ENCODE measurements around the gene NOL8.

The NOL8 gene

GRCh38 chr9:92325269-92325990 lies at the start of gene NOL8, which contains the start of gene CENPP:
Gene NOL8 (minus strand): TSS chr9:92325350. CDS start chr9:92324161, 1,189 bp downstream.
Gene CENPP (plus strand): TSS chr9:92325953.
- DNase-seq (ENCODE audit: low read depth in 2 of 2), result peak; percentile 41 to 57

DNA sequence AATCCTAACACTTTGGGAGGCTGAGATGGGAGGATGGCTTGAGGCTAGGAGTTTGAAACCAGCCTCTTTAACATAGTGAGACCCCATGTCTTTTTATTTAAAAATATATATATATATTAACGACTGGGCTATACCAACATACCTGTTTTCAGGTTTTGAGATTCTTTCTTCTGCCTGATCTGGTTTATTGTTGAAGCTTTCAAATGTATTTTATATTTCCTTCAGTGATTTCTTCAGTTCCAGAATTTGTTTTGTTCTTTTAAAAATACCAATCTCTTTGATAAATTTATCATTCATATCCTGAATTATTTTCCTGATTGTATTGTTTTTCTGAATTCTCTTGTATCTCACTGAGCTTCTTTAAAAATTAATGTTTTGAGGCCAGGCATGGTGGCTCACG lies 48.0 kb upstream of the NOL8 start:
- no peak for DNase-seq (ENCODE audit: low read depth in 2 of 2)

DNA sequence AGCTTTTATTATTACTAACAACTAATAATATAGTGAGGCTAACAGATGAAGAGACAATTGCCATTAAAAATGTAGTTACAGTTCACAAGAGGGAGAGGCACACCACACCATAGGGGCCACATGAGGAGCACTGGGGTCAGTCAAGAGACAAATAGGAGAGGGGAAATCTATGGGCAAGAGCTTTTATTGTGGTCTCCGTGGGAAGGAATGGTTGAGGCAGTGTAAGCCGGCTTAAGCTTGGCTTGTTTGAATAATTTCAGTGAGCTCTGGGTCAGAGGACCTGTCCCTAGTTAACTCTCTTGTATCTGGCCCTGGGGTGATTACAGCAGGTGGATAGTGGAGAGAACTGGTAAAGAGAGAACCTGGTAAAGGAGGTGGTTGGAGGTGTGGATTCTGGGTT lies 43.9 kb upstream of the NOL8 start:
- DNase-seq (ENCODE audit: low read depth in 2 of 2), result no peak

DNA sequence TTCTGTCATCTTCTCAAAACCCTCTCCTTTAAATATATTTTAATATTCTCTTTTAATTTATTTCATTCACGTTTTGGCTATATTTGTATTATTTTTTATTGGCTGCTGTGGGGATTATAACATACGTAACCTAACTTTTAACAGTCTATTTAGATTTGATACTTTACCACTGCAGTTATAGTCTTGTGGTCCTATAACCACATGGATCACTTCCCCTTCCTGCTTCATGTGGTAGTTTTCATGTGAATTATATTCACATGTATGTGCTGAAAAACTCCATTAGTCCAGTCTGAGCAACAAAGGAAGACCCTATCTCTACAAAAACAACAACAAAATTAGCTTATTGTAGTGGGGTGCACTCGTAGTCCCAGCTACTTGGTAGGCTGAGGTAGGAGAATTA lies 34.9 kb upstream of the NOL8 start:
- no peak for DNase-seq (ENCODE audit: low read depth in 2 of 2)

DNA sequence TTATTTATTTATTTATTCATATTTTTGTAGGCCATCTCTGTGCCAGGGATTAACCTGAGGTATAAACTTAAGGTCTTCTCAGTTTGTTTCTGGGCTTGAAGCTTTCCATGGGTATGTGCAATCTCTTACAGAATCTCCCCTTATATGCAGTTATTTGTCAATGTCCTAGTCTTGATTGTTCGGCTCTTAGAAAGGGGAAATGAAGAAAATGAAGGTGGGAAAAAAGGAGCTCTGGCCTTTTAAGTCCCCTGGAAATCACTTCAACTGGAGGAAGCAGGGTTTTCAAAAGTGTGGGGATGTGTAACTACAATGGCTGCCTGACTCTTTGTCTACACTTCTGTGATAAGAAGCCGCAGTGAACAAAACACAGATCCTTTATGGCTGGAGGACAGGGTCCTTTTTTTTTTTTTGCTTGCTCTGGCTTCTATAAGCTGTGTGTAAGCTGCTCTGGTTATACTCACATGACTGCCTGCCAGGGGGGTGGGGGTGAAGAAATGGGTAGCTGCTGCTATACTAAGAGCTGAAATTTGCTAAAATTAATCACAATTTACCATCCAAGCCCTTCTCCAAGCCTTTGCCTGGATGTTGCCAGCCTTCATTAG lies 34.3 kb upstream of the NOL8 start:
- DNase-seq (ENCODE audit: low read depth in 2 of 2), result no peak

GRCh38 chr9:92353051-92353450 lies 27.9 kb upstream of the NOL8 start:
- DNase-seq (ENCODE audit: low read depth in 2 of 2), result no peak

DNA sequence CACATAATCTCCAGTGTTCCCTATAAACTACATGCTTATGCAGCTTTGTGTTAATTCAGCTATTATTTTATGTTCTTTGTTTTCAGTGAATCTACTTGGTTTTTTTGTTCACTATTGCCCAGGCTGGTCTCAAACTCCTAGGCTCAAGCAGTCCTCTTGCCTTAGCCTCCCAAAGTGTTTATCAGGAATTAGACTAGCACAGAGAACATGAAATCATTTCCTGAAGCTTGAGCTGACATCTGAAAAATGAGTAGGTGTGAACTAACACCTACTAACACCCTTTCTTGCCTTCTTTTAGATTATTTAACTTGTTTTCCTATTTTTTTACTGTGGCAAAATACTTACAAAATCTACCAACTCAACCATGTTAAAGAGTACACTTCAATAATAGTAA lies 25.6 kb upstream of the NOL8 start:
- no peak for DNase-seq (ENCODE audit: low read depth in 2 of 2)

GRCh38 chr9:92349771-92350739 lies 24.9 kb upstream of the NOL8 start:
- no peak for DNase-seq (ENCODE audit: low read depth in 2 of 2)

- no peak for DNase-seq (ENCODE audit: low read depth in 2 of 2)
Observed at GRCh38 chr9:92345582-92345981, 20.4 kb upstream of the NOL8 start.

- DNase-seq (ENCODE audit: low read depth in 2 of 2), result no peak
Observed at GRCh38 chr9:92342825-92343488, 17.8 kb upstream of the NOL8 start.

GRCh38 chr9:92341578-92341977 lies 16.4 kb upstream of the NOL8 start:
- DNase-seq (ENCODE audit: low read depth in 2 of 2), result no peak

DNA sequence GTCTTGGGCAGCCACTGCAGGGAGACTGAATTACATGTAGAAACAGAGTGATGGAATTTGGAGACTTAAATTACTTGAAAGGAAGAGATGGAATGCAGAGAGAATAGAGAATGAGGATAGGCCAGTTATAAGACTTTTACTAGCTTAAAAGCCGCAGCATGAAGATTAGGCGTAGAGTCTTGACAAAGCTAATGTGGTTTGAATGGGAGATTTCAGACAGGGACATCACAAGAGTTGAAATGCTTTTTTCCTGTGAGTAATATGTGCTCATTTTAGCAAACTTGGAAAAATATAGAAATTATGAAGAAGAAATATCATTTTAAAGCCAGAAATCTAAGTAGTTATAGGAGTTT lies 8.1 kb upstream of the NOL8 start:
- no peak for DNase-seq (ENCODE audit: low read depth in 2 of 2)

GRCh38 chr9:92332577-92333281 lies 7.6 kb upstream of the NOL8 start:
- DNase-seq (ENCODE audit: low read depth in 2 of 2), result no peak

DNA sequence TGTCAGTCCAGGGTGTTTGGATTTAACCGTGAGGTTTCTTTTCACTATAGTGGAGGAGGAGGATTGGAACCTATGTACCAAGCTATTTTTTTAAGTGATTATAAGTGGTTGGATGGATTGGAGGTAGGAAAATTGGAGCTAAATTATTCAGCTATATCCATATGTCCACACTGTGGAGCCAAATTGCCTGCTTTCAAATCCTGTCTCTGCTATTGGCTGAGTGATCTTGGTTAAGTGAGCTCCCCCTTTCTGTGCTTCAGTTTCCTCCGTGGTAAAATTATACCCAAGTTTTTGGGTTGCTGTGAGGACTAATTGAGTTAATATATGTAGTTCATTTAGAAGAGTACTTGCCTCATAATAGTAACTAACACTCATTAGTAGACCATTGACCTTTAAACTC lies 3.1 kb upstream of the NOL8 start:
- no peak for DNase-seq (ENCODE audit: low read depth in 2 of 2)

DNA sequence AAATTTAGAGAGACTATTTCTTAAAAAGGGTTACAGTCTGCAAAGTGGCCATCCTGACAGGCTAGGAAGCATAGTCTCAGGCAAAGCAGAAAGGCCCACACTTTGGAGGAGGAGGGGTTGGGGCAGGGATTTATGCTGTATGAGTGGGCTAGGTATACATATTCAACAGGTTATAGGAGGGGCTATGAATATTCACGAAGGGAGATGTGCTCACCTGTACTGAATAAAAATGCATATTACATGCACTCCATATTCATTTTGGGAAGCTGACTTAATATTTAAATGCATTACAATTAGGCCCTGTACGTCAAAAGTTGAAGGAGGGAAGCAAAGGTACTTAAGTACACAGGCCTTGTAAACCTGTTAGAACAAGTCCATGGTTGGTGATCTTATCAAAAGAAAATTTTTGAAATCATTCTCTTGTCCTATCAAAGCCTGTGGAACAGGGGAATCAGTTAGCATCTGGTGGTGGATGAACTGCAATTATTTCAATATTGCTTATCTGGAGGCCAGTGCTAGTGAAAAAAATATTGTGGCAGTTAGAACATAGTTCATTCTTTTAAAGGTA lies 2.2 kb upstream of the NOL8 start:
- no peak for DNase-seq (ENCODE audit: low read depth in 2 of 2)

DNA sequence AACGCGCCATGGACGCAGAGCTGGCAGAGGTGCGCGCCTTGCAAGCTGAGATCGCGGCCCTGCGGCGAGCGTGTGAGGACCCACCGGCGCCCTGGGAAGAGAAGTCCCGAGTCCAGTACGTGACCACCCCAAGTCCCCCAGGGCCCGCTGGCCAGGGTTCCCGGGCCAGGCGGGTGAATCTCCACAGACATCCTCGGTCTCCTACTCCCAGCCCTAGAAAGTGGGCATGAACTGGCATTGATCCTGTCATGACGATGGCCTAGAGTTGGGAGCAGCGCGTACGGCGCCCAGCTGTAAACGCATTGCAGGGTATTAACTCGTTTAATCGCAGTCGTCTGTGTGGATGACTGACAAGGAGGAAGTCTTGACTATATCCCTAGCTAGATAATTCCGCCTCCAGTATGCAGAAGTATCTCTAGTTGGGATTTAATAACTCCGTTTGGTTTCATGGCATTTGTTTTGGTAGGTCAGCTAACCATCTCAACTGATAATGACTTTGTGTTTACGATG lies 896 bp upstream of the NOL8 start:
- DNase-seq (ENCODE audit: low read depth in 2 of 2), result no peak

- DNase-seq (ENCODE audit: low read depth in 2 of 2), result no peak
Observed at GRCh38 chr9:92324889-92325268, 271 bp downstream of the NOL8 start.

- DNase-seq (ENCODE audit: low read depth in 2 of 2), result no peak
Observed at GRCh38 chr9:92324431-92324830, 719 bp downstream of the NOL8 start.

- DNase-seq (ENCODE audit: low read depth in 2 of 2), result no peak
Observed at GRCh38 chr9:92315456-92315855, 9.7 kb downstream of the NOL8 start.

DNA sequence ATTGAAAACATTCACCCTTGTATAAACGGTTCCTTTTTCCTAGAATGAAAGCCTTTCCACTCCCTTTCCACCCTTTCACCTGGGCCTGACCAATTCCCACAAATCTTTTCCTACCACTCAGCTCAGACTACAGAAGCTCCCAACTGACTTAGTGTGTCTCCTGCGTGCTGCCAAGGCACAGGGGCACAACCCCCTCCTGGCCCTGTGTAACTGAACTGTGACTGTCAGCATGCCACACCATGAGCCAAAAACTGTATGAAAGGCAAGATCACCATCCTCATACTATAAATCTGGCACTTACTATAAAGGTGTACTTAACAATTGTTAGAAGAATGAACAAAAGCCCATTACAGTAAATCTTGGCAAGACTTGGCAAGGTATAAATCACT lies 11.5 kb downstream of the NOL8 start:
- DNase-seq (ENCODE audit: low read depth in 2 of 2), result no peak

All from stimulated activated CD4-positive, alpha-beta T cell treated with anti-CD3 and anti-CD28 coated beads, Interleukin-1b, Interleukin-23, amount 100 ng/mL, for 1 hour (primary cell).